Neural cell (in vitro differentiated cells): ENCODE data around the gene GRIFIN. TPM values are rescaled to one million over a fixed set of nuclear protein-coding genes. Genes with fewer than 3 reads are reported as not detected.

ENCODE experiments used
- polyA plus RNA-seq: library from polyadenylated mRNA; depleted of rRNA; stranded (reverse); fragments of >200 nt; gene quantifications from 2 replicates; pipeline ENCODE4 v1.2.3, GENCODE V29; 2014

GRIFIN gene
- polyA plus RNA-seq, 1 donor from 2014 or later, result not detected

Other genes starting within 250 kb of the GRIFIN start
- 31.4 and 59.7 TPM in 2 replicates for gene MAD1L1, start 243.5 kb downstream of the GRIFIN start, polyA plus RNA-seq
- gene MRM2, start 234.2 kb downstream of the GRIFIN start, polyA plus RNA-seq, result 20.2 and 21.4 TPM in 2 replicates
- 67.8 and 78.9 TPM in 2 replicates for gene NUDT1, start 234.2 kb downstream of the GRIFIN start, polyA plus RNA-seq
- gene SNX8, start 162.0 kb downstream of the GRIFIN start, polyA plus RNA-seq, result 4.4 and 5.7 TPM in 2 replicates
- 65.1 and 73.7 TPM in 2 replicates for gene EIF3B, start 121.6 kb downstream of the GRIFIN start, polyA plus RNA-seq
- gene CHST12, start 72.8 kb downstream of the GRIFIN start, polyA plus RNA-seq, result 6.4 and 8.6 TPM in 2 replicates
- 0.30 and 1.5 TPM in 2 replicates for gene LFNG, start 43.4 kb upstream of the GRIFIN start, polyA plus RNA-seq
- 60.3 and 68.6 TPM in 2 replicates for gene BRAT1, start 79.1 kb upstream of the GRIFIN start, polyA plus RNA-seq
- gene IQCE, start 82.6 kb upstream of the GRIFIN start, polyA plus RNA-seq, result 15.2 and 21.2 TPM in 2 replicates
- gene TTYH3, start 155.6 kb upstream of the GRIFIN start, polyA plus RNA-seq, result 17.0 and 25.0 TPM in 2 replicates
- not detected in 2 replicates for gene AMZ1, start 211.8 kb upstream of the GRIFIN start, polyA plus RNA-seq